Measurements from ENCODE around the gene PARP11.

DNA sequence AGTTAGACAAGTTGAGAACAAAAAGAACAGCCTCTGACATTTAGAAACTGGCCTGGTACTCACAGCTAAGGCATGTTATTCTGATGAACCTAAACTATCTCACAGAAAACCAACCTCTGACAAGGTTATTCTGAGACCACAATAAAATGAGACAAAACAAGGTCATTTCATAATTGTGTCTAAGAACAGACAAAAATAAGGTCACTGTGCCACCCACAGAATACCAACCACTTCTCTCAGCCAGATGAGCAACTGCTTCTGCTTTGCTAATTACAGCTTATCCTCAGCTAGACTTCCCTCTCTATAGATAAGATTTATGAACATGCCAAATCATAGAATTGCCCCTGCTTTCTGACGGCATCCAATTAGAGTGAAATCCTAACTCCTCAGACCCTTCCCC, 68.1 kb downstream of the PARP11 start:
- TF ChIP-seq ZNF317 (CRISPR knock-in tag; IDR thresholded peaks at IDR 0.05; ENCODE audit: borderline replicate concordance, low read depth) (no peak), TEAD1 (CRISPR knock-in tag; IDR thresholded peaks at IDR 0.05) (no peak), RELA (CRISPR knock-in tag; IDR thresholded peaks at IDR 0.05; ENCODE audit: borderline replicate concordance) (no peak), ETV6 (CRISPR knock-in tag; IDR thresholded peaks at IDR 0.05) (no peak), ELF4 (CRISPR knock-in tag; IDR thresholded peaks at IDR 0.05; ENCODE audit: low read depth) (no peak)
- TF ChIP-seq, protein P1, sequence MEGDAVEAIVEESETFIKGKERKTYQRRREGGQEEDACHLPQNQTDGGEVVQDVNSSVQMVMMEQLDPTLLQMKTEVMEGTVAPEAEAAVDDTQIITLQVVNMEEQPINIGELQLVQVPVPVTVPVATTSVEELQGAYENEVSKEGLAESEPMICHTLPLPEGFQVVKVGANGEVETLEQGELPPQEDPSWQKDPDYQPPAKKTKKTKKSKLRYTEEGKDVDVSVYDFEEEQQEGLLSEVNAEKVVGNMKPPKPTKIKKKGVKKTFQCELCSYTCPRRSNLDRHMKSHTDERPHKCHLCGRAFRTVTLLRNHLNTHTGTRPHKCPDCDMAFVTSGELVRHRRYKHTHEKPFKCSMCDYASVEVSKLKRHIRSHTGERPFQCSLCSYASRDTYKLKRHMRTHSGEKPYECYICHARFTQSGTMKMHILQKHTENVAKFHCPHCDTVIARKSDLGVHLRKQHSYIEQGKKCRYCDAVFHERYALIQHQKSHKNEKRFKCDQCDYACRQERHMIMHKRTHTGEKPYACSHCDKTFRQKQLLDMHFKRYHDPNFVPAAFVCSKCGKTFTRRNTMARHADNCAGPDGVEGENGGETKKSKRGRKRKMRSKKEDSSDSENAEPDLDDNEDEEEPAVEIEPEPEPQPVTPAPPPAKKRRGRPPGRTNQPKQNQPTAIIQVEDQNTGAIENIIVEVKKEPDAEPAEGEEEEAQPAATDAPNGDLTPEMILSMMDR (IDR thresholded peaks at IDR 0.05): no peak
- TF ChIP-seq, protein P2, sequence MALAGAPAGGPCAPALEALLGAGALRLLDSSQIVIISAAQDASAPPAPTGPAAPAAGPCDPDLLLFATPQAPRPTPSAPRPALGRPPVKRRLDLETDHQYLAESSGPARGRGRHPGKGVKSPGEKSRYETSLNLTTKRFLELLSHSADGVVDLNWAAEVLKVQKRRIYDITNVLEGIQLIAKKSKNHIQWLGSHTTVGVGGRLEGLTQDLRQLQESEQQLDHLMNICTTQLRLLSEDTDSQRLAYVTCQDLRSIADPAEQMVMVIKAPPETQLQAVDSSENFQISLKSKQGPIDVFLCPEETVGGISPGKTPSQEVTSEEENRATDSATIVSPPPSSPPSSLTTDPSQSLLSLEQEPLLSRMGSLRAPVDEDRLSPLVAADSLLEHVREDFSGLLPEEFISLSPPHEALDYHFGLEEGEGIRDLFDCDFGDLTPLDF (CRISPR knock-in tag; IDR thresholded peaks at IDR 0.05): no peak

Data from WTC11 (cell line).